ENCODE data around the gene DMRTA2.

The DMRTA2 gene

DNA sequence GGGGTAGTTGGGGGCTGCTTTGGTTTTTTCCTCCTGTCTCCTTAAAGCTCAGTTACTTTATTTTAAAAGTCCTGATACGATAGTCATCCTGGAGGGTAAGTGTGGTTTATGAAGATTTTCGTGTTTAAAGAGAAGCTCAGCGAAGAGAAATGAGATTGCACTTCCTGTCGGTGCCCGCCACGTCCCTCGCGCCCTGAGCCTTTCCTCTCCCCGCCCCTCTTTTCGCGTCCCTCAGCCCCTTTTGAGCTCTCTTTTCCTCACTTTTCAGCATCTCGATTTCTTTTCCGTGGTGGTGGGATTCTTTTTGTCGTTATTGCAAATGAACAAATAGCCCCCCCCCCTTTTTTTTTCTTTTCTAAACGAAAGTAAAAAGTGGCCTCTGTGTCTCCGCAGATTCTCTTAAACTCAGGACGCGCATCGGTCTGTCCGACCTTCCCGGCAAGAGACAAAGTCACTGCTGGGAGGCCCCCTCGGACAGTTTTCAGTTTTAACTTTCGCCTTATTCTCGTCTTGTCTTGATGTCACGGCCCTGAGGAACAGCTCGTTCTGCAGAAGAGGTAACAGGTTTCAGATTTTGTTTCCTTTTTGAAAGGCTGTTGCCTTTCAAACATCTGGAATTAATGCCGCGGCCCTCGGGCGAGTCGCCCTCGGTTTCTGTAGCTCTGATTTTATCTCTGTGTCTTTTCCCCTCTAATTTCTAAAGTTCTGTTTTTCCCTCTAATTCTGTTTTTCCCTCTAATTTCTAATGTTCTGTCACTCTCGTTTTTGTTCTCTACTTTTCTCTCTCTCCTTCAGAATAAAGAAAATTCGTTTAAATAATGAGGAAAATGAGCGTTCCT lies 1.0 kb upstream of the DMRTA2 start:
- H3K36me3 ChIP-seq (ENCODE audit: control insufficient read depth in 2 of 2, insufficient read depth in 2 of 2, low read length in 2 of 2): no peaks in the 10 kb centered on the region
- no peak overlapping the region for H3K27ac ChIP-seq (ENCODE audit: low read depth in 2 of 2, low read length in 2 of 2)
- H3K9me3 ChIP-seq (ENCODE audit: control insufficient read depth in 2 of 2, low read length in 2 of 2): no peaks in the 10 kb centered on the region
- peaks cover 10 to 19% of the 10 kb centered on the region in 2 donors for H3K4me1 ChIP-seq (ENCODE audit: control insufficient read depth in 2 of 2, insufficient read depth in 2 of 2, low read length in 2 of 2)
- peaks cover 81 to 90% of the 10 kb centered on the region in 2 donors for H3K27me3 ChIP-seq (ENCODE audit: control insufficient read depth in 2 of 2, insufficient read depth in 2 of 2, low read length in 2 of 2)
- H3K9ac ChIP-seq (ENCODE audit: low read depth in 1 of 2, low read length in 2 of 2): no peak overlapping the region
- peak overlapping the region; percentile 61 to 63 for H3K4me3 ChIP-seq (ENCODE audit: low read length in 2 of 2)

DNA sequence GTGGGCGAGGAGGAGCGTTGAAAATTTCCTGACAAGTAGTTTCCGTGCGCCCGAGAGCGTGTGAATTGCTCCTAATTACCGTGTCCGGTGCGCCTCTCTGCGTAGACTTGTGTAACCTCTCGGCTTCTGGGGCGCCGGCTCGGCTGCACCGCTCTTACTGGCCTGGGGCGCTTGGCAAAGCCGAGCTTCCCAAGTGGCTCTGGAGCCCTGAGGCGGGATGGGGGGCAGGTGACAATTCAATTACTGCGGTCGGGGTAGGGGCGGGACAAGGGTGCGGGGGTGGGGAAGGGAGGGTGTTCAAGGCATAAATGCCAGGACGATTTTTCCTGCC lies 392 bp upstream of the DMRTA2 start:
- H3K9ac ChIP-seq (ENCODE audit: low read depth in 1 of 2, low read length in 2 of 2): no peak overlapping the region
- H3K9me3 ChIP-seq (ENCODE audit: control insufficient read depth in 2 of 2, low read length in 2 of 2): no peaks in the 10 kb centered on the region
- no peak overlapping the region for H3K27ac ChIP-seq (ENCODE audit: low read depth in 2 of 2, low read length in 2 of 2)
- H3K36me3 ChIP-seq (ENCODE audit: control insufficient read depth in 2 of 2, insufficient read depth in 2 of 2, low read length in 2 of 2): no peaks in the 10 kb centered on the region
- H3K4me3 ChIP-seq (ENCODE audit: low read length in 2 of 2): peak overlapping the region; percentile 33 to 63
- peaks cover 84% of the 10 kb centered on the region in 2 donors for H3K27me3 ChIP-seq (ENCODE audit: control insufficient read depth in 2 of 2, insufficient read depth in 2 of 2, low read length in 2 of 2)
- peaks cover 14 to 21% of the 10 kb centered on the region in 2 donors for H3K4me1 ChIP-seq (ENCODE audit: control insufficient read depth in 2 of 2, insufficient read depth in 2 of 2, low read length in 2 of 2)

- Histone ChIP-seq H3K4me1 (ENCODE audit: control insufficient read depth in 2 of 2, insufficient read depth in 2 of 2, low read length in 2 of 2) (peaks cover 17 to 23% of the 10 kb centered on the region in 2 donors), H3K27ac (ENCODE audit: low read depth in 2 of 2, low read length in 2 of 2) (no peak overlapping the region), H3K9ac (ENCODE audit: low read depth in 1 of 2, low read length in 2 of 2) (no peak overlapping the region), H3K27me3 (ENCODE audit: control insufficient read depth in 2 of 2, insufficient read depth in 2 of 2, low read length in 2 of 2) (peaks cover 78 to 82% of the 10 kb centered on the region in 2 donors), H3K9me3 (ENCODE audit: control insufficient read depth in 2 of 2, low read length in 2 of 2) (no peaks in the 10 kb centered on the region), H3K36me3 (ENCODE audit: control insufficient read depth in 2 of 2, insufficient read depth in 2 of 2, low read length in 2 of 2) (no peaks in the 10 kb centered on the region), H3K4me3 (ENCODE audit: low read length in 2 of 2) (no peak overlapping the region)
Measured at GRCh38 chr1:50422675-50422945, 633 bp downstream of the DMRTA2 start.

- Histone ChIP-seq H3K36me3 (ENCODE audit: control insufficient read depth in 2 of 2, insufficient read depth in 2 of 2, low read length in 2 of 2) (no peaks in the 10 kb centered on the region), H3K27me3 (ENCODE audit: control insufficient read depth in 2 of 2, insufficient read depth in 2 of 2, low read length in 2 of 2) (peaks cover 77 to 80% of the 10 kb centered on the region in 2 donors), H3K4me1 (ENCODE audit: control insufficient read depth in 2 of 2, insufficient read depth in 2 of 2, low read length in 2 of 2) (peaks cover 17 to 23% of the 10 kb centered on the region in 2 donors), H3K27ac (ENCODE audit: low read depth in 2 of 2, low read length in 2 of 2) (no peak overlapping the region), H3K9me3 (ENCODE audit: control insufficient read depth in 2 of 2, low read length in 2 of 2) (no peaks in the 10 kb centered on the region), H3K4me3 (ENCODE audit: low read length in 2 of 2) (no peak overlapping the region), H3K9ac (ENCODE audit: low read depth in 1 of 2, low read length in 2 of 2) (no peak overlapping the region)
Measured at GRCh38 chr1:50421768-50422674, 1.2 kb downstream of the DMRTA2 start.

- no peaks in the 10 kb centered on the region for H3K36me3 ChIP-seq (ENCODE audit: control insufficient read depth in 2 of 2, insufficient read depth in 2 of 2, low read length in 2 of 2)
- no peak overlapping the region for H3K9ac ChIP-seq (ENCODE audit: low read depth in 1 of 2, low read length in 2 of 2)
- H3K9me3 ChIP-seq (ENCODE audit: control insufficient read depth in 2 of 2, low read length in 2 of 2): no peaks in the 10 kb centered on the region
- H3K4me3 ChIP-seq (ENCODE audit: low read length in 2 of 2): no peak overlapping the region
- H3K4me1 ChIP-seq (ENCODE audit: control insufficient read depth in 2 of 2, insufficient read depth in 2 of 2, low read length in 2 of 2): peaks cover 17 to 23% of the 10 kb centered on the region in 2 donors
- no peak overlapping the region for H3K27ac ChIP-seq (ENCODE audit: low read depth in 2 of 2, low read length in 2 of 2)
- H3K27me3 ChIP-seq (ENCODE audit: control insufficient read depth in 2 of 2, insufficient read depth in 2 of 2, low read length in 2 of 2): peaks cover 80 to 84% of the 10 kb centered on the region in 2 donors
Measured at GRCh38 chr1:50421366-50421748, 1.9 kb downstream of the DMRTA2 start.

GRCh38 chr1:50420689-50421365 lies 2.4 kb downstream of the DMRTA2 start:
- peaks cover 17 to 23% of the 10 kb centered on the region in 2 donors for H3K4me1 ChIP-seq (ENCODE audit: control insufficient read depth in 2 of 2, insufficient read depth in 2 of 2, low read length in 2 of 2)
- peaks cover 79 to 84% of the 10 kb centered on the region in 2 donors for H3K27me3 ChIP-seq (ENCODE audit: control insufficient read depth in 2 of 2, insufficient read depth in 2 of 2, low read length in 2 of 2)
- H3K36me3 ChIP-seq (ENCODE audit: control insufficient read depth in 2 of 2, insufficient read depth in 2 of 2, low read length in 2 of 2): no peaks in the 10 kb centered on the region
- no peaks in the 10 kb centered on the region for H3K9me3 ChIP-seq (ENCODE audit: control insufficient read depth in 2 of 2, low read length in 2 of 2)
- H3K4me3 ChIP-seq (ENCODE audit: low read length in 2 of 2): no peak overlapping the region
- no peak overlapping the region for H3K27ac ChIP-seq (ENCODE audit: low read depth in 2 of 2, low read length in 2 of 2)
- H3K9ac ChIP-seq (ENCODE audit: low read depth in 1 of 2, low read length in 2 of 2): no peak overlapping the region

GRCh38 chr1:50419907-50420677 lies 3.2 kb downstream of the DMRTA2 start:
- H3K36me3 ChIP-seq (ENCODE audit: control insufficient read depth in 2 of 2, insufficient read depth in 2 of 2, low read length in 2 of 2): no peaks in the 10 kb centered on the region
- no peak overlapping the region for H3K9ac ChIP-seq (ENCODE audit: low read depth in 1 of 2, low read length in 2 of 2)
- H3K27ac ChIP-seq (ENCODE audit: low read depth in 2 of 2, low read length in 2 of 2): no peak overlapping the region
- H3K4me3 ChIP-seq (ENCODE audit: low read length in 2 of 2): no peak overlapping the region
- peaks cover 17 to 23% of the 10 kb centered on the region in 2 donors for H3K4me1 ChIP-seq (ENCODE audit: control insufficient read depth in 2 of 2, insufficient read depth in 2 of 2, low read length in 2 of 2)
- H3K9me3 ChIP-seq (ENCODE audit: control insufficient read depth in 2 of 2, low read length in 2 of 2): no peaks in the 10 kb centered on the region
- peaks cover 78 to 84% of the 10 kb centered on the region in 2 donors for H3K27me3 ChIP-seq (ENCODE audit: control insufficient read depth in 2 of 2, insufficient read depth in 2 of 2, low read length in 2 of 2)

- Histone ChIP-seq H3K4me1 (ENCODE audit: control insufficient read depth in 2 of 2, insufficient read depth in 2 of 2, low read length in 2 of 2) (peaks cover 15 to 20% of the 10 kb centered on the region in 2 donors), H3K9ac (ENCODE audit: low read depth in 1 of 2, low read length in 2 of 2) (no peak overlapping the region), H3K27ac (ENCODE audit: low read depth in 2 of 2, low read length in 2 of 2) (no peak overlapping the region), H3K36me3 (ENCODE audit: control insufficient read depth in 2 of 2, insufficient read depth in 2 of 2, low read length in 2 of 2) (no peaks in the 10 kb centered on the region), H3K9me3 (ENCODE audit: control insufficient read depth in 2 of 2, low read length in 2 of 2) (no peaks in the 10 kb centered on the region), H3K4me3 (ENCODE audit: low read length in 2 of 2) (no peak overlapping the region), H3K27me3 (ENCODE audit: control insufficient read depth in 2 of 2, insufficient read depth in 2 of 2, low read length in 2 of 2) (peaks cover 78 to 84% of the 10 kb centered on the region in 2 donors)
Measured at GRCh38 chr1:50419192-50419906, 3.9 kb downstream of the DMRTA2 start.

GRCh38 chr1:50418600-50419109 lies 4.6 kb downstream of the DMRTA2 start:
- peaks cover 79 to 85% of the 10 kb centered on the region in 2 donors for H3K27me3 ChIP-seq (ENCODE audit: control insufficient read depth in 2 of 2, insufficient read depth in 2 of 2, low read length in 2 of 2)

More at GRCh38 chr1:50418600-50419109, 4.6 kb downstream of the DMRTA2 start:
- Histone ChIP-seq H3K36me3 (ENCODE audit: control insufficient read depth in 2 of 2, insufficient read depth in 2 of 2, low read length in 2 of 2) (no peaks in the 10 kb centered on the region), H3K4me3 (ENCODE audit: low read length in 2 of 2) (peak overlapping the region in 1 of 2 donors; percentile 33), H3K4me1 (ENCODE audit: control insufficient read depth in 2 of 2, insufficient read depth in 2 of 2, low read length in 2 of 2) (peaks cover 14 to 19% of the 10 kb centered on the region in 2 donors), H3K9ac (ENCODE audit: low read depth in 1 of 2, low read length in 2 of 2) (no peak overlapping the region), H3K9me3 (ENCODE audit: control insufficient read depth in 2 of 2, low read length in 2 of 2) (no peaks in the 10 kb centered on the region), H3K27ac (ENCODE audit: low read depth in 2 of 2, low read length in 2 of 2) (no peak overlapping the region)
